Motor neuron (in vitro differentiated cells): ENCODE measurements around the gene NAIF1. TPM values are rescaled to one million over a fixed set of nuclear protein-coding genes. Genes with fewer than 3 reads are reported as not detected.
"Not testable (repeated sequence)": the region's sequence is repeated elsewhere in the genome, so short reads cannot be mapped to it uniquely, and the experiment has no call there.

Experiments
- ATAC-seq, 8 experiments: fragments of 200-7000 bp; cut with Tn5 transposase; replicated peaks in 6 of 8; 2 replicates each; pipeline ENCODE4 v1.8.0; 2021; ENCODE audit warnings: mild to moderate bottlenecking in 8 of 8, moderate library complexity in 8 of 8
- H3K27ac ChIP-seq, 2 donors: fragments of 250-450 bp; sonication (Bioruptor Pico); 2 replicates each; pipeline ENCODE4 v1.9.0; 2021; ENCODE audit warnings: antibody characterized with exemption in 2 of 2, mild to moderate bottlenecking in 2 of 2, moderate library complexity in 1 of 2
- H3K4me1 ChIP-seq, 2 donors: fragments of 250-450 bp; sonication (Bioruptor Pico); replicated peaks in 1 of 2; 2 replicates each; pipeline ENCODE4 v1.6.1; 2021; ENCODE audit warnings: antibody characterized with exemption in 2 of 2, mild to moderate bottlenecking in 2 of 2, moderate library complexity in 1 of 2
- H3K4me3 ChIP-seq, 5 donors: fragments of 250-450 bp; sonication (Bioruptor Pico); 2 replicates each; pipeline ENCODE4 v1.9.0; 2021; ENCODE audit warnings: antibody characterized with exemption in 5 of 5, mild to moderate bottlenecking in 5 of 5, moderate library complexity in 4 of 5
- WGBS, 10 experiments: fragments of 450-650 bp; shearing (Covaris generic); methylation state at CpG; one replicate each; pipeline ENCODE4 v1.0.0; 2022; 5-methylcytosine and 5-hydroxymethylcytosine counted together
- in situ Hi-C, 9 experiments: fragments of 400-800 bp; cut with MboI; loops; one replicate each; pipeline ENCODE4 v1.15.0; 2021; ENCODE audit warnings: low sequenced_read_pairs in 9 of 9, low pct_unique_long_range_greater_than_20kb in 2 of 9; ENCODE audit not compliant: unreplicated experiment in 9 of 9
- total RNA-seq, 8 experiments: library from RNA; unstranded; fragments of 300-600 nt; gene quantifications; 2 replicates each; pipeline versions ENCODE4 v1.2.3 to v1.2.4, GENCODE V29; 2022

The NAIF1 gene
- total RNA-seq, 8 experiments from 2014 or later = 6.4 to 9.0 (median 8.0) TPM

DNA sequence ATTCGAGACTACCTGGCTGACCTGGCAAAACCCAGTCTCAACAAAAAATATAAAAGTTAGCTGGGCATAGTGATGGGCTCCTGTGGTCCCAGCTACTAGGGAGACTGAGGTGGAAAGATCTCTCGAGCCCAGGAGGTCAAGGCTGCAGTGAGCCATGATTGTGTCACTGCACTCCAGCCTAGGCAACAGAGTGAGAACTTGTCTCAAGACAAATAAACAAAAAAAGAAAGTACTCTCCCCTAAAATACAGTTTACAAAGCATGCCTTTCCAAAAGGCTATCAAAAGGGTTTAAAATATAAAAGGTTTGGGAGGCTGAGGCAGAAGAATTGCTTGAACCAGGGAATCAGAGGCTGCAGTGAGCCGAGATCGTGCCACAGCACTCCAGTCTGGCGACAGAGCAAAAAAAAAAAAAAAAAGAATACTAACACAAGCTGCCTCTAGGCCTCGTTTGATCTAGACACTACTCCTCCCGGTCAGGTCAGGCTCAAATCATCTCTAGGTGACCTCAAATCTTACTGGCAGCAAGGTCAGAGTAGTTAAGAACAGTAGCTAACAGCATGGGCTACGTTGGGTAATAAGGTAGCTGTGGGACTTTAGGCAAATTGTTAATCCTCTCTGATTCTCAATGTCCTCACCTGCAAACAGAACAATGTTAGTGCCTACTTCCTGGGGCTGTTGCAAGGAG, 9.3 kb downstream of the NAIF1 start:
- no peak overlapping the region for H3K4me3 ChIP-seq
- H3K27ac ChIP-seq = no peak overlapping the region
- 62 to 94% (median 79%) methylated on average over 1 to 7 of the region's 8 CpGs for WGBS, 10 experiments
- in situ Hi-C loops = no loop called here
- no peak for ATAC-seq
- H3K4me1 ChIP-seq = peaks cover 15% of the 10 kb centered on the region in 2 donors

DNA sequence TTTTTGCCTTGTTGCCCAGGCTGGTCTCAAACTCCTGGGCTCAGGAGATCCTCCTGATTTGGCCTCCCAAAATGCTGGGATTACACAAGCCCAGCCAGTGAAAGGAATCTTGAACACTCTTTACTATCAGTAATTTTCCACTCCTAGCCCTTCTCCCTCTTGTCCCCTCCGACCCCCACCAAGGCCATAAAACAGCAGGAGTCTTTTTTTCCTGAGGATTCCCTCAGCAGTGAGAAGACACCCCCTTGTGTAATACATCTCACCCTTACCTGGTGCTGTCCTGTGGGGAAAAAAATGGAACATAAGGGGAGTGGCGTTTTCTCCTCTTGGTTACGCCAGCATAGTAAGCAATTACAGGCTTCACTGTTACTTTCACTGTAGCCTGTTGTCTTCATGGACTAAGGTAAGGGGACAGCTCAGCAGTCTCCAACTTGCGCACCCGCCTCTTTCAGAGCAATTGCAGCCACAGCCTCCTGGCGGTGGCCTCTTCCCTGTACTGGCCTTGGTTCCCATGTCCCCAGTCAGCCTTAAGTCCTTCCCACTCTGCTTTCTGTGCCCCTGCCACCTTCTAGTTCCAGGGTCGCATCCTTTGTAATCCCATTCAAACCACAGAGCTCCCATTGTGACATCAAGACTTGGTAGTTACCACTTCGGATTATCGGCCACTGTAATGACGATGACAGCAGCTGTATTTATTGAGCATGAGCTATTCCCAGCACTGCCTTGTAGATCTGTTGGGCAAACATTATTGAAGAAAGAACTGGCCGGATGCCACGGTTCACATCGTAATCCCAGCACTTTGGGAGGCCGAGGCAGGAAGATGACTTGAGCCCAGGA, 10.0 kb downstream of the NAIF1 start:
- ATAC-seq = peak in 3 of 8 experiments; percentile 29 to 66 (median 45)
- no peak overlapping the region for H3K4me3 ChIP-seq
- 0 to 91% (median 73%) methylated on average over 1 to 8 of the region's 14 CpGs; no CpG with 5 or more reads in 2 of the 10 experiments for WGBS, 10 experiments
- peaks cover 15% of the 10 kb centered on the region in 2 donors for H3K4me1 ChIP-seq
- in situ Hi-C loops = no loop called here
- H3K27ac ChIP-seq = no peak overlapping the region

DNA sequence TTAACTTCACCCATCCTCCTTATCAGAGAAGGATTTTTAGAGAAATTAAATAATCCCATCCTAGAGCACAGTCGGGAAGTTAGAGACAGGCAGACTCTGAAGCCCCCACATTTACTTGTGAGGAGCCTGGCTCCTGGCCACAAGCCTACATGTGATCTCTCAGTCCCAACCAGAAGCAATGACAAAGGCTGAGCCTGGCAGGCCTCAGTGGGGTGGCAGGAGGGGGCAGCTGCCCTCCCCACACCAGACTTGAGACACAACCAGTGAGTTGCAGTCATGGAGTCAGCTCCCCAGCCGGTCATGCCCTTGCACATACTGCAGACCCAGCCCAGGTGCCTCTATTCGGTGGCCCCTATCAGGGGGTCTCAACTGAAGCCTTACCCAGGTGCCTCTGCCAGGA, 11.0 kb downstream of the NAIF1 start:
- 33 to 100% (median 81%) methylated on average over 1 to 3 of the region's 3 CpGs; no CpG with 5 or more reads in 4 of the 10 experiments for WGBS, 10 experiments
- in situ Hi-C loops = no loop called here
- H3K4me3 ChIP-seq = no peak overlapping the region
- peaks cover 15% of the 10 kb centered on the region in 2 donors for H3K4me1 ChIP-seq
- peak in 4 of 8 experiments; percentile 6 to 37 (median 28) for ATAC-seq
- H3K27ac ChIP-seq = no peak overlapping the region

DNA sequence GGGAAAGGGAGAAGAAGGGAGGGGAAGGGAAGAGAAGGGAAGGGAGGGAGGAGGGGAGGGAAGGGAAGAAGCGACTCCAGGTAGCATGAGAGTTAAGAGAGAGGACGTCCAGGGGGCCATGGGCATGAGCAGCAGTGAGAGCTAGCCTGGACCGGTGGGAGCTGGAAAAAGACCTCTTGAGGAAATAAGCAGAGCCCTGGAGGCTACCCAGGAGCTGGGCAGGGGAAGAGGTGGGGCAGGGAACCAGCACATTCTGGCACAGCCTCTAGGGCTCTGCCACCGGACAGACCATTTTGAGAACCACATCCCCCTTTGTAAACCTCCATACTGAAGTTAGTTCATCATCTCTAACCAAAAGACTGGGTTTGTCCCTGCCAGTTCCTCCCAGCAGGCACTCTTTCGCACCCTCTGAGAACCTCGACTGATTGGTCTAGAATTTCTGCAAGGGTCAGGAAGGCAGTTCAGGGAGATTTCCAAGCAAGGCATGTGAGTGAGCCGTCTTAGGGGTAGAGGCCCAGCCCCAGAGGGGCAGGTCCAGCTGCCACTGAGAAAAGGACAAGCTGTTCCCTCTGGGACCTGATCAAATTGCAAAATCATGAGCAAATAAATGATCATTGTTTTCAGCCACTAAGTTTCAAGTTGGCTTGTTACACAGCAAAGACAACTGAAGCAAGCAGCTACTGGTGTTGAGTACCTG, 11.6 kb downstream of the NAIF1 start:
- WGBS, 10 experiments = 14 to 58% (median 50%) methylated on average over 2 to 4 of the region's 7 CpGs; no CpG with 5 or more reads in 5 of the 10 experiments
- H3K4me1 ChIP-seq = peaks cover 15% of the 10 kb centered on the region in 2 donors
- H3K27ac ChIP-seq = no peak overlapping the region
- no peak overlapping the region for H3K4me3 ChIP-seq
- peak; percentile 22 to 91 (median 68) for ATAC-seq
- in situ Hi-C loops = no loop called here

DNA sequence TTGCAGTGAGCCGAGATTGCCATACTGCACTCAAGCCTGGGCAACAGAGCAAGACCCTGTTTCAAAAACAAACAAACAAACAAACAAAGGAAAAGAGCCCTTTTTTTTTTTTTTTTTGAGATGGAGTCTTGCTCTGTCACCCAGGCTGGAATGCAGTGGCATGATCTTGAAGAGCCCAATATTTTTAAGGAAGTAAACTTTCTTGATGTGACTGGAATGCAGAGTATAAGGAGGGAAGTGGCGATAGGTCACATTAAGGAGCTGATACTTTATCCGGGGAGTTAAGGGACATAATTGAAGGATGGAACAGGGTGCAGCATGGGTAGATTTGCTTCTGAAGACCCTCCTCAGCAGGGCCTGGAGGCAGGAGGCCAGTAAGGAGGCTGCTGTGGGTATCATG, 13.0 kb downstream of the NAIF1 start:
- Histone ChIP-seq H3K4me1 (peaks cover 15% of the 10 kb centered on the region in 2 donors), H3K27ac (no peak overlapping the region), H3K4me3 (no peak overlapping the region)
- WGBS, 10 experiments = 75 to 100% (median 83%) methylated on average over 1 to 3 of the region's 3 CpGs; no CpG with 5 or more reads in 3 of the 10 experiments
- ATAC-seq = no peak
- in situ Hi-C loops = no loop called here

DNA sequence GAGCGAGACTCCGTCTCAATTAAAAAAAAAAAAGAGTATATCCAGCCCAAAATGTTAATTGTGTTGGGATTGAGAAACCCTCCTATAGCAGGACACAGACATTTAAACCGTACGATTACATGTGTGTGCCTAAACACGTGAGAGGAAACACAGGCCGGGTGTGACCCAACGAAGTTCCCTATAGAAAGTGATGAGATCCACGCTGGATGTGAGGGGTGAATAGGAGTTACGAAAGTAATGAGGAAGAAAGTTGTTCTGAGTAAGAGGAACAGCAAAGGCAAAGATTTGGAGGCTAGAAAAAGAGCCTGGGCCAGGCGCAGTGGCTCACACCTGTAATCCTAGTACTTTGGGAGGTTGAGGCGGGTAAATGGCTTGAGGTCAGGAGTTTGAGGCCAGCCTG, 13.6 kb downstream of the NAIF1 start:
- ATAC-seq = no peak
- in situ Hi-C loops = no loop called here
- H3K4me3 ChIP-seq = no peak overlapping the region
- H3K4me1 ChIP-seq = peaks cover 15% of the 10 kb centered on the region in 2 donors
- no peak overlapping the region for H3K27ac ChIP-seq
- 74 to 100% (median 92%) methylated on average over 3 to 10 of the region's 11 CpGs; no CpG with 5 or more reads in 2 of the 10 experiments for WGBS, 10 experiments

DNA sequence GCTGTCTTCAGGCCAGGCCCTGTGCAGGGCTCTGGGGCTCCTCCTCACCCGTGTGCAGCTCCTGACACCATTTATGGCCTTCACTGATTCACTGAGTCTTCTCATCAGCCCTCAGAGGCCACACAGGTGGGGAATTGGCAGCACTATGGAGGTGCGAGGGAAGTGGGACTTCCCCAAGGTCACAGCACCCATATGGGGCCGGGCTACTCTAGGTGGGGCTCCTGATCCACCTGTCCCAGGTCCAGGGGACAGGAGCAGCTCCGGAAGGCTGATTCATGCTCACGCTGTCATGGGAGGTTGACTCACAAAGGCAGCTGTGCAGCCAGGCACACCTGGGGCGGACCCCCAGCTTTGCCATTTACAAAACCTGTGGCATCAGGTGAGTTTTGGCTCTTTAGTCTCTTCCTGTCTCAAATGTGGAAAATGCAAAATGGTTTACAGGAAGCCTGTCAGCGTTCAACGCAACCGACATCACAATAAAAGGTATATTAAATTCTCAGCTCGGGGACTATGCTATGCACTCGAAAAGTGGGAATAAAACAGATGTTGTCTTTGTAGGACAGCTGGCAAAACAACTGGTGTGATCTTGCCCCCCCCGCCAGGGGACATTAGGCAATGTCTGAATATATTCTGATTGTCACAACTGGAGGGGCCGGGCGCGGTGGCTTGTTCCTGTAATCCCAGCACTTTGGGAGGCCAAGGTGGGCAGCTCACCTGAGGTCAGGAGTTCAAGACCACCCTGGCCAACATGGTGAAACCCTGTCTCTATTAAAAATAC, 15.0 kb downstream of the NAIF1 start:
- WGBS, 10 experiments = 68 to 99% (median 88%) methylated on average over 5 to 9 of the region's 15 CpGs; no CpG with 5 or more reads in 3 of the 10 experiments
- H3K27ac ChIP-seq = no peak overlapping the region
- in situ Hi-C loops = no loop called here
- H3K4me1 ChIP-seq = peaks cover 9 to 15% of the 10 kb centered on the region in 2 donors
- ATAC-seq = peak in 1 of 8 experiments; percentile 6
- H3K4me3 ChIP-seq = no peak overlapping the region

DNA sequence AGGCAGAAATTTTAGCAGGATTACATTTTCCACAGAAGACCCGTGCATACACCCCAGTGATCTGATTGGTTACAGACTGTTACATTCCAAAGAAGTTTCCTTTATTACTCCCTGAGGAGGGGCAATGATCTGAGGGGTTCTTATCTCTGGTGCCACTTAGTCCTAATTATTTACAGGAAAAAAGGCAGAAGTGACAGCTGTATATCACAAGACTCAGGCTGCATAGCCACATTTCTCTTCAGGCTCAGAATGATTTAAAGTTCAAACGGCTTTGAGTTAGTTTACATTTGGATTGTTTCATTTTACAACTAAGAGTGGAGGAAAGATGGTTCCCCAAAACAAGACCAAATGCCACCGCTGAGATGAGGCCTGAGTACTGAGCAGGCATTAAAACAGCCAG, 17.3 kb downstream of the NAIF1 start:
- peaks cover 5 to 8% of the 10 kb centered on the region in 2 donors for H3K4me1 ChIP-seq
- no peak overlapping the region for H3K4me3 ChIP-seq
- WGBS, 10 experiments = 0 to 80% (median 60%) methylated on average over 1 to 3 of the region's 3 CpGs
- ATAC-seq = no peak
- in situ Hi-C loops = loop anchor here in 1 of 9 experiments (25.0 kb wide), 1 partner anchor 113 kb away; the partner anchor contains the start of genes DPM2 and PIP5KL1
- no peak overlapping the region for H3K27ac ChIP-seq

DNA sequence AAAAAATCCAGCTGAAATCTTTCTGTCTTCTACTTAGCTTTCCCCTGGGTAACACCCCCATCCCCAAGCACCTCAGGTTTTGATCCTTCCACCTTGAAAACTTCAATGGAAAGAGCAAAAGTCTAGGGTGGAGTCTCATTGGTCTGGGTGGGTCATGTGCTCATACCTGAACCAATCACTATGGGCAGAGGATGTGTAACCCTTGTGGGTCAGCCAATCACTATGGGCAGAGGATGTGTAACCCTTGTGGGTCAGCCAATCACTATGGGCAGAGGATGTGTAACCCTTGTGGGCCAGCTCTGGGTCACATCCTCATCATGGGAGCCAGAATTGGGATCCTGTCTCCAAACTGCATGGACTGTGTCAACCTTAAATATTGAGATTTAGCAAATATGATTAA, 18.5 kb downstream of the NAIF1 start:
- H3K4me1 ChIP-seq = peaks cover 5 to 8% of the 10 kb centered on the region in 2 donors
- in situ Hi-C loops = loop anchor here in 1 of 9 experiments (25.0 kb wide), 1 partner anchor 111 kb away; the partner anchor contains the start of genes DPM2 and PIP5KL1
- no peak overlapping the region for H3K27ac ChIP-seq
- peak in 2 of 8 experiments; percentile 28 to 58 for ATAC-seq
- no peak overlapping the region for H3K4me3 ChIP-seq

DNA sequence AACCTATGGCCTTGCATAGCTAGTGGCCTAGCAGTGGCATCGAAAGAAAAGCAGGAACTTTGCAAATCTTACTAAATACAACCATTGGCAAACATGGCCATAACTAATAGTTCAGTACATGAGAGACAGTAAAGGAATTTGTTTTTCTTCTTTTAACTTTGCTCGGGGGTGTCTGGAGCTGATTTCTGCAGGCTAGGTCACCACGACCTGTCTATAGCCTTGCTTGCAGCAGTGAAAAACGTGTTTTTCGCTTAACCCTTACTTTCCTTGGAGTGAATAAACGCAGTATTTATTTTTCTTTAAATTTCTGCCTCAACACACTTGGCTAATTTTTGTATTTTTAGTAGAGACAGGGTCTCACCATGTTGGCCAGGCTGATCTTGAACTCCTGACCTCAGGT, 19.9 kb downstream of the NAIF1 start:
- no peak for ATAC-seq
- in situ Hi-C loops = loop anchor here in 1 of 9 experiments (25.0 kb wide), 1 partner anchor 110 kb away; the partner anchor contains the start of genes DPM2 and PIP5KL1

DNA sequence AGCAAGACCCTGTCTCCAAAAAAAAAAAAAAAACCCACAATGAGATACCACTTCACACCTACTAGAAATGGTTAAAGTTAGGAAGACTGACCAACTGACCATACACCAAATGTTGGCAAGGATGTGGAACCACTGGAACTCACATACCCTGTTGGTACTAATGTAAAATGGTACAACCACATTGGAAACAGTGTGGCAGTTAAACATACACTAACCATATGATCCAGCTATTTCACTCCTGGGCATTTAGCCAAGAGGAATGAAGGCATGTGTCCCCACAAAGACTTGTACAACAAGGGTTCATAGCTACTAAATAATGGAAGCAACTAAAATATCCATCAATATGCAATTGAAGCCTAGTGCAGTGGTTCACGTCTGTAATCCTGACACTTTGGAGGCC, 21.3 kb downstream of the NAIF1 start:
- Histone ChIP-seq H3K4me3 (no peak overlapping the region), H3K4me1 (peaks cover 5 to 11% of the 10 kb centered on the region in 2 donors), H3K27ac (no peak overlapping the region)
- 20 to 100% (median 80%) methylated on average over 1 of the region's 1 CpG; no CpG with 5 or more reads in 6 of the 10 experiments for WGBS, 10 experiments
- ATAC-seq = no peak
- in situ Hi-C loops = loop anchor here in 1 of 9 experiments (25.0 kb wide), 1 partner anchor 109 kb away; the partner anchor contains the start of genes DPM2 and PIP5KL1

More for the DNA sequence above, 19.9 kb downstream of the NAIF1 start:
- Histone ChIP-seq H3K4me3 (no peak overlapping the region), H3K4me1 (peaks cover 5 to 10% of the 10 kb centered on the region in 2 donors), H3K27ac (no peak overlapping the region)
- 41 to 92% (median 77%) methylated on average over 3 to 6 of the region's 6 CpGs; no CpG with 5 or more reads in 2 of the 10 experiments for WGBS, 10 experiments

DNA sequence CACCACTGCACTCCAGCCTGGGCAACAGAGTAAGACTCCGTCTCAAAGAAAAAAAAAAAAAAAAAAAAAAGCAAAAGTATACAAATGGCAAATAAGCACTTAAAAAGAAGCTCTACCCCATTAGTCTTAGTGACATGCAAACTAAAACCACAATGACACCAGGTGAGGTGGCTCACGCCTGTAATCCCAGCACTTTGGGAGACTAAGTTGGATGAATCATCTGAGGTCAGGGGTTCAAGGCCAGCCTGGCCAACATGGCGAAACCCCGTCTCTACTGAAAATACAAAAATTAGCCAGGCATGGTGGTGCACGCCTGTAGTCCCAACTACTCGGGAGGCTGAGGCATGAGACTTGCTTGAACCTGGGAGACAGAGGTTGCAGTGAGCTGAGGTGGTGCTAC, 21.7 kb downstream of the NAIF1 start:
- not testable (repeated sequence) for ATAC-seq, H3K4me3 ChIP-seq, H3K27ac ChIP-seq
- 0 to 100% (median 89%) methylated on average over 1 to 4 of the region's 6 CpGs; no CpG with 5 or more reads in 2 of the 10 experiments for WGBS, 10 experiments
- in situ Hi-C loops = loop anchor here in 1 of 9 experiments (25.0 kb wide), 1 partner anchor 108 kb away; the partner anchor contains the start of genes DPM2 and PIP5KL1
- H3K4me1 ChIP-seq = peaks cover 5 to 11% of the 10 kb centered on the region in 2 donors
